Psoas muscle (tissue), 8 donors: ENCODE results near the gene NOTCH4. TPM values are rescaled to one million over a fixed set of nuclear protein-coding genes. Genes with fewer than 3 reads are reported as not detected.

Experiments
- ATAC-seq, 4 donors: fragments of 200-7000 bp; cut with Tn5 transposase; one replicate each; pipeline ENCODE4 v1.9.1; 2020; ENCODE audit warnings: moderate library complexity in 3 of 4, mild to moderate bottlenecking in 2 of 4
- DNase-seq, 2 donors: peaks; one replicate each; pipeline ENCODE4 v3.0.0-alpha.2; 2020
- H3K27ac ChIP-seq: fragments of 200-600 bp; one replicate; pipeline ENCODE4 v1.8.0; 2022
- H3K27me3 ChIP-seq, 3 donors: fragments of 200-600 bp in 1 of 3; one replicate each; pipeline versions ENCODE4 v1.6.1 to v1.8.0; 2013 to 2022; ENCODE audit warnings: low read length in 2 of 3, mild to moderate bottlenecking in 2 of 3, moderate library complexity in 1 of 3; ENCODE audit not compliant: insufficient read depth in 3 of 3
- H3K36me3 ChIP-seq, 2 donors: fragments of 200-600 bp in 1 of 2; one replicate each; pipeline versions ENCODE4 v1.6.1 to v1.8.0; 2013 to 2022; ENCODE audit warnings: low read depth in 1 of 2, mild to moderate bottlenecking in 1 of 2, moderate library complexity in 1 of 2; ENCODE audit not compliant: insufficient read depth in 1 of 2
- H3K4me1 ChIP-seq: fragments of 200-600 bp; one replicate; pipeline ENCODE4 v1.8.0; 2022
- H3K4me3 ChIP-seq: fragments of 200-600 bp; one replicate; pipeline ENCODE4 v1.8.0; 2022; ENCODE audit warnings: mild to moderate bottlenecking
- H3K9me3 ChIP-seq: fragments of 200-600 bp; one replicate; pipeline ENCODE4 v1.8.0; 2022
- WGBS, 3 donors: extraction: QIAGEN DNeasy Blood & Tissue Kit; methylation state at CpG; one replicate each; pipeline versions ENCODE4 v1.1.6 to v1.1.7; 2013; 5-methylcytosine and 5-hydroxymethylcytosine counted together
- intact Hi-C, 2 donors: fragments of 100-400 bp; cut with DNase I; formaldehyde crosslinking; loops; one replicate each; pipeline versions ENCODE4 v1.11.0 to v1.14.2; 2022
- polyA plus RNA-seq, 3 donors: library from polyadenylated mRNA; stranded (reverse); fragments of 200-250 nt; gene quantifications; one replicate each; pipeline ENCODE4 v1.2.3, GENCODE V29; 2013
- total RNA-seq, 4 donors: library from RNA; stranded (reverse); fragmentation: NEBNext Ultra II Directional in 2 of 4; extraction: Animal tissue kit (Norgen Biotek cat#: 25700) in 2 of 4; gene quantifications; one replicate each; pipeline versions ENCODE4 v1.2.1 to v1.2.4, GENCODE V29; 2021 to 2023
- TF ChIP-seq, protein P1 (sequence below): fragments of 200-600 bp; IDR thresholded peaks from one replicate; pipeline ENCODE4 v1.8.0; 2022; ENCODE audit warnings: antibody characterized with exemption
- donor health status: healthy with polysubstance abuse.
- donor health status: DM: no; HTN: no; CAD: no; lungs with moderate emphysema.
- donor health status: Bipolar disorder and iron deficiency.
- donor health status: healthy.
- donor health status: DM: yes; HTN: yes; CAD: no.
- donor health status: DM: no; HTN: no; CAD: no.
- donor health status: DM: no; HTN: no; CAD: no.
- donor health status: DM: yes; HTN: yes; CAD: no.

The NOTCH4 gene
- total and polyA plus RNA-seq, 7 donors, result 9.7 to 19.5 (median 12.6) TPM

DNA sequence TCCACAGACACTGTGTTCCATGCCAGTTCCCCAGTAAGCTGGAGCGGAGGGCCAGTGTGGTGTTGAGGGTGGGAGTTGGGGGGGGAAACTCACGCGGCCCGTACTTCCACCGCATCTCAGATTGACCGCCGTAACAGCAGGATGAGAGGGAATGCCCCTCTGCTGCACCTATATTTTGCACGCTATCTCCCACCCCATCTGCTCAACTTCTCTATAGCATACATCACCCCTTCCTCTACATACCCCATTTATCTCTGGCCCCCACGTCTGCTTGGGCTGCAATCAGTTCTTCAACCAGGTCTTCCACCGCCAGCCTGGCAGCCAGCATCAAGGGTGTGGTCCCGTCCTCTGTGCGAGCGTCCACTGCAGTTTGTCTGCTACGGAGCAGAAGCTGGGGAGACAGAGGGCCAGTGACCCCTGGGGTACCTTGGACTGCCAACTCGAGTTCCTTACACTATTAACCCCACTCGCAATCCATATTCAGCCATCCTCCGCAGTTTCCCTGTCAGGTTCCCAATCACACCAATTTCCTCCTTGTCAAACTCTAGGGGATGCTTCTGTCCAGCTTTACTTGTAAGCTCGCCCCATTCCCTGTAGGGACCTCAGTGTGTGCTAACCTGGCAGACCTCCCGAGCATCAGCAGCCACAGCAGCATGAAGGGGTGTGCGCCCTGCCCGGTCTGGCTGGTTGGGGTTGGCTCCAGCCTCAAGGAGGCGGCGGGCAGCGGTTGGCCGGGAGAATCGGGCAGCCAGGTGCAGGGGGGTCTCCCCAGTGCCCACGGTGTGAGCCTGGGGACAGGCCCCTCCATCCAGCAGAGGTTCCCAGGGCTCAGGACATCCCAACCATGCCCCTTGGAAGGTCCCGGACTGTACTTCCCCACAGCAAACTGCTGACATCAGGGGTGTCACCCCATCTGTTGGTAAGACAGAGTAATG is 26.9 kb downstream of the NOTCH4 start:
- no peaks in the 10 kb centered on the region for H3K9me3 ChIP-seq
- DNase-seq (peak in 1 of 2 donors; percentile 75), ATAC-seq (no peak)
- 11 to 14% (median 14%) methylated on average over 27 to 28 of the region's 28 CpGs for WGBS, 3 donors
- TF ChIP-seq, protein P1, sequence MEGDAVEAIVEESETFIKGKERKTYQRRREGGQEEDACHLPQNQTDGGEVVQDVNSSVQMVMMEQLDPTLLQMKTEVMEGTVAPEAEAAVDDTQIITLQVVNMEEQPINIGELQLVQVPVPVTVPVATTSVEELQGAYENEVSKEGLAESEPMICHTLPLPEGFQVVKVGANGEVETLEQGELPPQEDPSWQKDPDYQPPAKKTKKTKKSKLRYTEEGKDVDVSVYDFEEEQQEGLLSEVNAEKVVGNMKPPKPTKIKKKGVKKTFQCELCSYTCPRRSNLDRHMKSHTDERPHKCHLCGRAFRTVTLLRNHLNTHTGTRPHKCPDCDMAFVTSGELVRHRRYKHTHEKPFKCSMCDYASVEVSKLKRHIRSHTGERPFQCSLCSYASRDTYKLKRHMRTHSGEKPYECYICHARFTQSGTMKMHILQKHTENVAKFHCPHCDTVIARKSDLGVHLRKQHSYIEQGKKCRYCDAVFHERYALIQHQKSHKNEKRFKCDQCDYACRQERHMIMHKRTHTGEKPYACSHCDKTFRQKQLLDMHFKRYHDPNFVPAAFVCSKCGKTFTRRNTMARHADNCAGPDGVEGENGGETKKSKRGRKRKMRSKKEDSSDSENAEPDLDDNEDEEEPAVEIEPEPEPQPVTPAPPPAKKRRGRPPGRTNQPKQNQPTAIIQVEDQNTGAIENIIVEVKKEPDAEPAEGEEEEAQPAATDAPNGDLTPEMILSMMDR, result no peak
- no peaks in the 10 kb centered on the region for H3K27me3 ChIP-seq
- H3K27ac ChIP-seq, result peak overlapping the region; percentile 99
- peak overlapping the region; percentile 88 for H3K4me3 ChIP-seq
- H3K36me3 ChIP-seq, result no peaks in the 10 kb centered on the region
- intact Hi-C loops, result loop anchor here (5.0 to 10.0 kb wide), 2 partner anchors 80 to 998 kb away; partner anchors contain the start of gene COL11A2 (in 1 of the 2)
- peaks cover 18% of the 10 kb centered on the region for H3K4me1 ChIP-seq

DNA sequence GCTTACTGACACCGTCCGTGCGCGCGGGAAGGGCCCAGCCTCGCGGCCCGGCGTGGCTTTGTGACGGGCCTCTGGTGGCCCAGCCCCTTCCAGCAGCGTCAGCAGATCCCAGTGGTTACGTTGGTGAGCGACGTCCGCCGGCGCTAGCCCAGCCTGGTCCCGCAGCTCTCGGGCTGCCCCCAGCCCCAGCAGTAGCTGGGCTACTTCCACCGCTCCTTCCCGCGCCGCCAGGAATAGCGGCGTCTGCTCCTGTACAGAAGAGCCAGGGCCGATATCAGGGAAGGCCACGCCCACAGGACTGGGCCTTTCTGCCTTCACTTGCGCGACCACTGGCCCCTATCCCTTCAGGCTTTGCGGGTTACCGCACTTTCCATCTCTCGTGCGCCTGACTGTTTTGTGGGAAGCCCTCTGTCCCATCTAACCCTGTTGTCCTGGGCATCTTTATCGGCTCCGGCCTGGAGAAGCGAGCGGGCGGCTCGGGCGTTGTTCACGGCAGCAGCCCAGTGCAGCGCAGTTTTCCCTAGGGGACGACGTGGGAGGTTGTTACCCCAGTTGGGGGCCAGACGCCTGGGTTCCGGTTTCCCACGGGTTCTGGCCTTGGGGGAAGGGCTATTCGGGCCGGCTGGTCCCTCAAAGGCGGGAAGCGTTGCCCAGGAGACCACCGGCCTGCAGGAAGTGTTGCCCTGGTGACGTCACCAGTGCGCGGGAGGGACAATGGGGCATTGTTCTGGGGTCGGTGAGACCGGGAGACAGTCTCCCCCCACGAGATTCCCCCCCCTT is 27.8 kb downstream of the NOTCH4 start:
- peak; percentile 90 to 94 for DNase-seq
- H3K4me3 ChIP-seq, result peak overlapping the region; percentile 88
- no peaks in the 10 kb centered on the region for H3K27me3 ChIP-seq
- intact Hi-C loops, result loop anchor here (1.0 to 10.0 kb wide), 3 partner anchors 78 to 999 kb away; partner anchors contain the start of gene COL11A2 (in 1 of the 2)
- no peaks in the 10 kb centered on the region for H3K9me3 ChIP-seq
- 0 to 1% (median 0%) methylated on average over 53 to 58 of the region's 58 CpGs for WGBS, 3 donors
- H3K36me3 ChIP-seq, result no peaks in the 10 kb centered on the region
- TF ChIP-seq, protein P1, result no peak
- H3K4me1 ChIP-seq, result peaks cover 18% of the 10 kb centered on the region
- H3K27ac ChIP-seq, result peak overlapping the region; percentile 99
- peak; percentile 18 to 91 (median 22) for ATAC-seq

DNA sequence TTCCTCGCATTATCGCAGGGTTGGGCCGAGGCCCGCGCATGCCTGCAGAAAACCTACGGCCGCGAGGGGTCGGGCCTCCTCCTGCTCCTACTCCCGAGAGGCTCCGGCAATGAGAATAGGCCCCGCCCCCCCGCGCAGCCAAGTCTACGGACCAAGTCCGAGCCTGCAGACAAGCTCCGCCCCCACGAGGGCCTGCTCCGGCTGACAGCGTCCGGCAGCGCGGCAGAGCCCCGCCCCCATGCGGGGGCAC is 28.3 kb downstream of the NOTCH4 start:
- ATAC-seq (peak; percentile 88 to 93 (median 92)), DNase-seq (peak; percentile 100)
- peak overlapping the region; percentile 88 for H3K4me3 ChIP-seq
- H3K27me3 ChIP-seq, result no peaks in the 10 kb centered on the region
- H3K9me3 ChIP-seq, result no peaks in the 10 kb centered on the region
- 0 to 1% (median 1%) methylated on average over 22 to 25 of the region's 25 CpGs for WGBS, 3 donors
- intact Hi-C loops, result loop anchor here (1.0 to 10.0 kb wide), 3 partner anchors 77 to 999 kb away; partner anchors contain the start of gene COL11A2 (in 1 of the 2)
- TF ChIP-seq, protein P1, result peak; percentile 48
- peak overlapping the region; percentile 99 for H3K27ac ChIP-seq
- no peaks in the 10 kb centered on the region for H3K36me3 ChIP-seq
- peaks cover 24% of the 10 kb centered on the region for H3K4me1 ChIP-seq

DNA sequence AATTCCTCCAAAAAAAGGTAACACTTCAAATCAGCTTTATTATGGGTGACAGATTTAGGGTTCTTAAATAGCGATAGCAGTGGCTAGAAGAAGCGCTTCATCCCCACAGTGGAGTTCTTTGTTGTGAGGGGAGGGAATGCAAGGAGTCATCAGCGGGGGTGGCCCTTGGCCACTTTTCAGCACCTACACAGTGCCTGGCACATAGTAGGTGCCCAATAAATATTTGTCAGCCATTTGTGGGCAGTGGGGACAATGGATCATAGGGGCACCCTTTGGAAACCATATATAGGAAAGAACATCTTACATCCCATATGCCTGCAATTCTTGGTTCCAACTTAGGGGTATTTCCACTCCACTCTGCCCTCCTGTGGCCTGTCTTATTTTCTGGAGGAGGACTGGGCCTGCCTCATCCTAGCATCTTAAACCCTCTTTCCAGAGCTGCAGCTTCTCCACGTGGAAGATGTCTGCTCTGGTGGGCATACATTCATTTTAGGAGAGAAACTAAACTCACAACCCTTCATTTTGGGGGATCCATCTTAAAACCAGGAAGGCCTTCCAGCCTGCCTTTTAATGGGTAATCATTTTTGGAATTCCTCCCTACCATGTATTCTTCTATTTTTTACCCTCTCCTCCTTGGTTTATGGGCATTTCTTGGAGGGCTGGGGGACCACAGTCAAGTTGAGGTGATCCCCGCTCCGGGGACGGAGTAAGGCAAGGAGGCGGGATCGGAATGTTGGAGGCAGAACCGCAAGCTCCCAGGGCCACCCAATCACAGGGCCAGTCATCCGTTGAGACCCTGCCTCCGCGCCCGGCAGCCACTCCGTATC is 28.8 kb downstream of the NOTCH4 start:
- Histone ChIP-seq H3K4me1 (peaks cover 25% of the 10 kb centered on the region), H3K4me3 (peak overlapping the region; percentile 88), H3K27me3 (no peaks in the 10 kb centered on the region), H3K9me3 (no peaks in the 10 kb centered on the region), H3K36me3 (no peaks in the 10 kb centered on the region), H3K27ac (peak overlapping the region; percentile 99)
- 16 to 17% (median 17%) methylated on average over 15 of the region's 15 CpGs for WGBS, 3 donors
- ATAC-seq (peak; percentile 15 to 47 (median 29)), DNase-seq (no peak)
- TF ChIP-seq, protein P1, result peak; percentile 44
- intact Hi-C loops, result loop anchor here (1.0 to 10.0 kb wide), 3 partner anchors 77 to 1000 kb away; partner anchors contain the start of gene COL11A2 (in 1 of the 2)
